Sigmoid colon (tissue), 7 donors: ENCODE data around the gene ANTXR1. TPM values are rescaled to one million over a fixed set of nuclear protein-coding genes. Genes with fewer than 3 reads are reported as not detected.

Source experiments
- DNase-seq: peaks from one replicate; pipeline ENCODE4 v3.0.0-alpha.2; 2019
- H3K27ac ChIP-seq, 4 donors: fragments of 200-600 bp; sonication (generic); one replicate each; pipeline ENCODE4 v1.5.1; 2016 to 2019; ENCODE audit warnings: mild to moderate bottlenecking in 1 of 4
- H3K27me3 ChIP-seq, 3 donors: fragments of 200-600 bp; sonication (generic); one replicate each; pipeline ENCODE4 v1.5.1; 2019; ENCODE audit warnings: mild to moderate bottlenecking in 1 of 3
- H3K36me3 ChIP-seq, 4 donors: fragments of 200-600 bp; sonication (generic); one replicate each; pipeline ENCODE4 v1.5.1; 2016 to 2019
- H3K4me1 ChIP-seq, 4 donors: fragments of 200-600 bp; sonication (generic); one replicate each; pipeline ENCODE4 v1.5.1; 2017 to 2019
- H3K4me3 ChIP-seq, 4 donors: fragments of 200-600 bp; sonication (generic); one replicate each; pipeline ENCODE4 v1.5.1; 2017 to 2019; ENCODE audit warnings: mild to moderate bottlenecking in 2 of 4, moderate library complexity in 1 of 4
- H3K9me3 ChIP-seq, 4 donors: fragments of 200-600 bp in 3 of 4; sonication (generic) in 3 of 4; one replicate each; pipeline versions ENCODE4 v1.5.1 to v1.6.1; 2013 to 2019
- CTCF ChIP-seq, 4 experiments: fragments of 450-650 bp in 3 of 4; fragments of 200-600 bp in 1 of 4; IDR thresholded peaks; one replicate each; pipeline ENCODE4 v1.5.1; 2016 to 2019; ENCODE audit warnings: antibody characterized with exemption in 4 of 4, mild to moderate bottlenecking in 3 of 4, moderate library complexity in 2 of 4
- EP300 ChIP-seq, 4 donors: sonication (generic); formaldehyde crosslinking; IDR thresholded peaks; one replicate each; pipeline ENCODE4 v1.6.1; 2017; ENCODE audit warnings: antibody characterized with exemption in 4 of 4
- POLR2A ChIP-seq, 2 donors: fragments of 450-650 bp; IDR thresholded peaks; one replicate each; pipeline ENCODE4 v1.6.1; 2016; ENCODE audit warnings: antibody characterized with exemption in 2 of 2, mild to moderate bottlenecking in 2 of 2, moderate library complexity in 2 of 2
- POLR2AphosphoS5 ChIP-seq, 4 donors: sonication (generic); formaldehyde crosslinking; IDR thresholded peaks; one replicate each; pipeline ENCODE4 v1.6.1; 2017; ENCODE audit warnings: antibody characterized with exemption in 4 of 4
- WGBS, 2 donors: extraction: QIAGEN DNeasy Blood & Tissue Kit; methylation state at CpG; one replicate each; pipeline ENCODE4 v1.1.7; 2013; 5-methylcytosine and 5-hydroxymethylcytosine counted together
- intact Hi-C: fragments of 100-400 bp; cut with DNase I; formaldehyde crosslinking; loops from one replicate; pipeline ENCODE4 v1.15.1; 2023
- polyA plus RNA-seq, 3 donors: library from polyadenylated mRNA; stranded (reverse); fragments of 200-250 nt; gene quantifications; one replicate each; pipeline ENCODE4 v1.2.3, GENCODE V29; 2013
- total RNA-seq, 4 donors: library from RNA; depleted of rRNA; stranded (reverse); fragments of >200 nt; gene quantifications; one replicate each; pipeline ENCODE4 v1.1.0, GENCODE V29; 2016
- donor health status: healthy with polysubstance abuse.
- donor health status: Bipolar disorder and iron deficiency.
- donor health status: healthy.

Gene ANTXR1
- total and polyA plus RNA-seq, 7 donors = 3.0 to 79.8 (median 44.6) TPM

- intact Hi-C loops = no loop called here
- Histone ChIP-seq H3K9me3 (peaks cover 0 to 9% (median 5%) of the 10 kb centered on the region in 4 donors), H3K27ac (no peak overlapping the region), H3K36me3 (no peaks in the 10 kb centered on the region), H3K4me3 (no peak overlapping the region), H3K4me1 (no peaks in the 10 kb centered on the region), H3K27me3 (no peaks in the 10 kb centered on the region)
- no peak for DNase-seq
- no peak for TF ChIP-seq CTCF (IDR thresholded peaks at IDR 0.05)
- no peak for TF ChIP-seq EP300 (IDR thresholded peaks at IDR 0.05)
- TF ChIP-seq POLR2A (IDR thresholded peaks at IDR 0.05) = no peak
- no peak for TF ChIP-seq POLR2AphosphoS5 (IDR thresholded peaks at IDR 0.05)
Measured at GRCh38 chr2:69260666-69261065, 247.7 kb downstream of the ANTXR1 start.

GRCh38 chr2:69269330-69269729 is 256.4 kb downstream of the ANTXR1 start:
- TF ChIP-seq EP300 (IDR thresholded peaks at IDR 0.05) (no peak), POLR2A (IDR thresholded peaks at IDR 0.05) (no peak), CTCF (IDR thresholded peaks at IDR 0.05) (no peak), POLR2AphosphoS5 (IDR thresholded peaks at IDR 0.05) (no peak)
- 69 to 85% methylated on average over 4 of the region's 4 CpGs for WGBS, 2 donors
- DNase-seq = no peak
- H3K4me3 ChIP-seq = no peak overlapping the region
- no peaks in the 10 kb centered on the region for H3K27me3 ChIP-seq
- no peaks in the 10 kb centered on the region for H3K9me3 ChIP-seq
- H3K36me3 ChIP-seq = no peaks in the 10 kb centered on the region
- intact Hi-C loops = no loop called here
- H3K27ac ChIP-seq = no peak overlapping the region
- peaks cover 0 to 5% (median 0%) of the 10 kb centered on the region in 4 donors for H3K4me1 ChIP-seq

GRCh38 chr2:69271831-69272257 is 258.9 kb downstream of the ANTXR1 start:
- Histone ChIP-seq H3K4me3 (no peak overlapping the region), H3K27ac (no peak overlapping the region), H3K9me3 (no peaks in the 10 kb centered on the region), H3K4me1 (peaks cover 0 to 5% (median 0%) of the 10 kb centered on the region in 4 donors), H3K36me3 (no peaks in the 10 kb centered on the region), H3K27me3 (no peaks in the 10 kb centered on the region)
- intact Hi-C loops = no loop called here
- TF ChIP-seq POLR2AphosphoS5 (IDR thresholded peaks at IDR 0.05) (peak in 1 of 4 donors; percentile 14), POLR2A (IDR thresholded peaks at IDR 0.05) (no peak), EP300 (IDR thresholded peaks at IDR 0.05) (no peak), CTCF (IDR thresholded peaks at IDR 0.05) (no peak)
- WGBS, 2 donors = 62 to 68% methylated on average over 3 of the region's 3 CpGs
- DNase-seq = no peak

DNA sequence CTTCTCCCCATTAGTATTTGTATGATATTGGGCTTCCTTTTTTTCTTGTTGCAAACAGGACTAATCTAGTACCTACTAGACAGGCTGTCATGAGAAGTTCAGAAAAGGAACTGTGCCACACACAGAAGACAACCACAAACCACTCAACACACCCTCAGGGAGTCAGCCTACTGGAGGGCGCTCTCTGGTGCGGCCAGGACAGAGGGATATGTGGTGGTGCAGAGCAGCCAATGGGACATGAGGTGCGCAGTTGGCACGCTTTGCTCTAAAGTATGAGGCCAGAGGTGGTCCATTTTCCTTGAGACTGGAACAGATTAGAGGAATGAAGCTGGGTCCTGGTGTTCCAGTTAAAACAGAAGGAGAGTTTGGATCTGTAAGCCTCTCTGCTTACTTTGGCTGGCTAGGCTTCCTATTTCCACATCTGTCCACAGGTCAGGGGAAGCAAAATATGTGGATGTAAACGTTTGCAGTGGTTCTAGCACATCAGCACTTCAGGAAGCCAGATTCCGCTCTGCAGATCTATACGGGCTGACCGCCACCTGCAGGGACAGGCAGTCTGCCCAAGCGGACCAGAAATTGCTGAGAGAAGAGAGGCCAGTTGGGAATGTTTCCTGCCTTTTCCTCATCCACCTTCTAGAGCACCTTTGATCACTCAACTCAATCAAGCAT is 260.0 kb downstream of the ANTXR1 start:
- no peak for DNase-seq
- no peak for TF ChIP-seq CTCF (IDR thresholded peaks at IDR 0.05)
- no peak for TF ChIP-seq POLR2AphosphoS5 (IDR thresholded peaks at IDR 0.05)
- no peak for TF ChIP-seq EP300 (IDR thresholded peaks at IDR 0.05)
- TF ChIP-seq POLR2A (IDR thresholded peaks at IDR 0.05) = no peak
- Histone ChIP-seq H3K36me3 (no peaks in the 10 kb centered on the region), H3K27ac (no peak overlapping the region), H3K4me1 (peaks cover 0 to 5% (median 0%) of the 10 kb centered on the region in 4 donors), H3K27me3 (no peaks in the 10 kb centered on the region), H3K9me3 (no peaks in the 10 kb centered on the region), H3K4me3 (no peak overlapping the region)
- 74 to 76% methylated on average over 9 of the region's 9 CpGs for WGBS, 2 donors
- intact Hi-C loops = no loop called here

- intact Hi-C loops = no loop called here
- no peak for TF ChIP-seq EP300 (IDR thresholded peaks at IDR 0.05)
- no peak for TF ChIP-seq POLR2AphosphoS5 (IDR thresholded peaks at IDR 0.05)
- no peak for TF ChIP-seq CTCF (IDR thresholded peaks at IDR 0.05)
- TF ChIP-seq POLR2A (IDR thresholded peaks at IDR 0.05) = no peak
- no peak overlapping the region for H3K4me3 ChIP-seq
- H3K9me3 ChIP-seq = no peaks in the 10 kb centered on the region
- no peaks in the 10 kb centered on the region for H3K36me3 ChIP-seq
- H3K4me1 ChIP-seq = peaks cover 0 to 5% (median 2%) of the 10 kb centered on the region in 4 donors
- DNase-seq = no peak
- no peaks in the 10 kb centered on the region for H3K27me3 ChIP-seq
- 92 to 97% methylated on average over 1 of the region's 1 CpG for WGBS, 2 donors
- no peak overlapping the region for H3K27ac ChIP-seq
Measured at GRCh38 chr2:69275490-69275889, 262.5 kb downstream of the ANTXR1 start.
